Measurements from ENCODE around the gene ASTN2. TPM values are rescaled to one million over a fixed set of nuclear protein-coding genes. Genes with fewer than 3 reads are reported as not detected.

Gene ASTN2
- total and polyA plus RNA-seq, 9 of the 15 experiments (the other 6 are each of a cell fraction or from before 2014, with no cell fraction given) = 0.56 to 3.5 (median 1.9) TPM

- ATAC-seq (no peak), DNase-seq (ENCODE audit: extremely low read depth in 1 of 4, low spot score in 3 of 4) (no peak), FAIRE-seq (no peak)
- intact Hi-C loops (cut with micrococcal nuclease) = no loop called here
- H4K20me1 ChIP-seq (replicated peaks; ENCODE audit: control insufficient read depth, insufficient read depth, low read length) = no peaks in the 10 kb centered on the region
- no peaks in the 10 kb centered on the region for H3K36me3 ChIP-seq (ENCODE audit: control insufficient read depth, insufficient read depth, low read length)
- no peak for TF ChIP-seq TEAD1 (CRISPR knock-in tag; IDR thresholded peaks at IDR 0.05)
- no peak overlapping the region for H3K4me3 ChIP-seq
- no TSS peak for BruUV-seq (replicated peaks)
- WGBS (ENCODE audit: insufficient coverage, low coverage, missing lambda C conversion rate) = 0% methylated on average over 3 of the region's 3 CpGs
- H3K4me2 ChIP-seq (ENCODE audit: insufficient read depth, low read length) = no peak overlapping the region
- H3K9me3 ChIP-seq (replicated peaks; ENCODE audit: control insufficient read depth, insufficient read depth, low read depth, low read length) = no peaks in the 10 kb centered on the region
- in situ Hi-C loops (cut with MboI) = no loop called here
- no peaks in the 10 kb centered on the region for H3K4me1 ChIP-seq (replicated peaks in 1 of 2; ENCODE audit: control insufficient read depth in 2 of 2, insufficient read depth in 2 of 2, low read length in 2 of 2)
- no peak overlapping the region for H2AFZ ChIP-seq (ENCODE audit: low read depth, low read length)
- H3K27ac ChIP-seq (ENCODE audit: extremely low read depth, low read depth, low read length) = no peak overlapping the region
- H3K27me3 ChIP-seq (ENCODE audit: control insufficient read depth in 2 of 2, insufficient read depth in 2 of 2, low read length in 2 of 2) = no peaks in the 10 kb centered on the region
- H3K9ac ChIP-seq (ENCODE audit: insufficient read depth in 1 of 2, low read depth in 2 of 2, low read length in 2 of 2) = no peak overlapping the region
- ChIA-PET CTCF (ENCODE audit: low intra/inter-chr PET ratio) (no interaction called here), POLR2A (no interaction called here)
- H3K79me2 ChIP-seq (ENCODE audit: control insufficient read depth, insufficient read depth, low read length) = no peaks in the 10 kb centered on the region
- no peaks in the 10 kb centered on the region for H3K9me1 ChIP-seq (ENCODE audit: control insufficient read depth, insufficient read depth, low read length)
Observed at GRCh38 chr9:117355542-117355941, 59.3 kb downstream of the ASTN2 start.

GRCh38 chr9:117354997-117355396, 59.9 kb downstream of the ASTN2 start:
- no peak overlapping the region for H3K4me3 ChIP-seq
- DNase-seq (ENCODE audit: extremely low read depth in 1 of 4, low spot score in 3 of 4) = no peak
- ATAC-seq = no peak
- no peaks in the 10 kb centered on the region for H3K9me1 ChIP-seq (ENCODE audit: control insufficient read depth, insufficient read depth, low read length)
- H2AFZ ChIP-seq (ENCODE audit: low read depth, low read length) = no peak overlapping the region
- TF ChIP-seq ZNF316 (IDR thresholded peaks at IDR 0.05) (peak; percentile 32; the same call in 1 of the 2 replicates), HDAC8 (tag; IDR thresholded peaks at IDR 0.05) (no peak)
- in situ Hi-C loops (cut with MboI) (no loop called here), intact Hi-C loops (cut with micrococcal nuclease) (no loop called here)
- H3K4me1 ChIP-seq (replicated peaks in 1 of 2; ENCODE audit: control insufficient read depth in 2 of 2, insufficient read depth in 2 of 2, low read length in 2 of 2) = no peaks in the 10 kb centered on the region
- no peaks in the 10 kb centered on the region for H3K36me3 ChIP-seq (ENCODE audit: control insufficient read depth, insufficient read depth, low read length)
- no peak for FAIRE-seq
- H3K4me2 ChIP-seq (ENCODE audit: insufficient read depth, low read length) = no peak overlapping the region
- no peaks in the 10 kb centered on the region for H4K20me1 ChIP-seq (replicated peaks; ENCODE audit: control insufficient read depth, insufficient read depth, low read length)
- POLR2A ChIA-PET = no interaction called here
- CTCF ChIA-PET (ENCODE audit: low intra/inter-chr PET ratio) = no interaction called here
- no peaks in the 10 kb centered on the region for H3K79me2 ChIP-seq (ENCODE audit: control insufficient read depth, insufficient read depth, low read length)
- no peaks in the 10 kb centered on the region for H3K9me3 ChIP-seq (replicated peaks; ENCODE audit: control insufficient read depth, insufficient read depth, low read depth, low read length)
- no peak overlapping the region for H3K27ac ChIP-seq (ENCODE audit: extremely low read depth, low read depth, low read length)
- H3K9ac ChIP-seq (ENCODE audit: insufficient read depth in 1 of 2, low read depth in 2 of 2, low read length in 2 of 2) = no peak overlapping the region
- H3K27me3 ChIP-seq (ENCODE audit: control insufficient read depth in 2 of 2, insufficient read depth in 2 of 2, low read length in 2 of 2) = no peaks in the 10 kb centered on the region
- BruUV-seq (replicated peaks) = no TSS peak

All from K562 (cell line).